CD4-positive, CD25-positive, alpha-beta regulatory T cell (primary cell): ENCODE data around the gene CREBL2. TPM values are rescaled to one million over a fixed set of nuclear protein-coding genes. Genes with fewer than 3 reads are reported as not detected.

Experiments
- ATAC-seq, 2 donors: fragments of 150-1000 bp; cut with Tn5 transposase; one replicate each; pipeline ENCODE4 v1.10.0; 2021; ENCODE audit warnings: low read depth in 2 of 2, moderate number of reproducible peaks in 2 of 2, moderate library complexity in 1 of 2
- DNase-seq, 3 donors: peaks; one replicate each; pipeline versions ENCODE4 v3.0.0 to v3.0.0-alpha.2; 2012 to 2022; ENCODE audit warnings: mixed read lengths in 1 of 3
- H3K27ac ChIP-seq: one replicate; pipeline ENCODE4 v1.7.0; 2013; ENCODE audit warnings: mild to moderate bottlenecking, low read length; ENCODE audit not compliant: insufficient read depth, poor library complexity, severe bottlenecking
- H3K27me3 ChIP-seq: one replicate; pipeline ENCODE4 v1.7.0; 2013; ENCODE audit warnings: low read length; ENCODE audit not compliant: control insufficient read depth, insufficient read depth
- H3K36me3 ChIP-seq: one replicate; pipeline ENCODE4 v1.7.0; 2013; ENCODE audit warnings: mild to moderate bottlenecking, low read length, moderate library complexity; ENCODE audit not compliant: control insufficient read depth, insufficient read depth
- H3K4me1 ChIP-seq: 2 replicates; pipeline ENCODE4 v1.7.0; 2013; ENCODE audit warnings: mild to moderate bottlenecking, low read length; ENCODE audit not compliant: insufficient read depth, control insufficient read depth, poor library complexity, severe bottlenecking
- H3K4me3 ChIP-seq: one replicate; pipeline ENCODE4 v1.7.0; 2013; ENCODE audit warnings: low read depth, mild to moderate bottlenecking, low read length, moderate library complexity
- H3K9me3 ChIP-seq, 2 experiments: 1 replicate in 1 of 2; 2 replicates in 1 of 2; pipeline ENCODE4 v1.7.0; 2013; ENCODE audit warnings: low read length in 2 of 2, mild to moderate bottlenecking in 1 of 2, moderate library complexity in 1 of 2; ENCODE audit not compliant: control insufficient read depth in 2 of 2
- H3K27ac Mint-ChIP-seq, 3 donors: one replicate each; pipeline ENCODE4 v1.8.0; 2020 to 2022; ENCODE audit warnings: mild to moderate bottlenecking in 3 of 3, mixed read lengths in 3 of 3, moderate library complexity in 2 of 3
- H3K27me3 Mint-ChIP-seq: one replicate; pipeline ENCODE4 v1.8.0; 2022; ENCODE audit warnings: mild to moderate bottlenecking, mixed read lengths
- H3K36me3 Mint-ChIP-seq: one replicate; pipeline ENCODE4 v1.8.0; 2020; ENCODE audit warnings: mixed read lengths
- H3K4me1 Mint-ChIP-seq, 4 donors: one replicate each; pipeline ENCODE4 v1.8.0; 2020 to 2022; ENCODE audit warnings: mixed read lengths in 4 of 4, mild to moderate bottlenecking in 1 of 4
- H3K4me3 Mint-ChIP-seq, 4 donors: one replicate each; pipeline ENCODE4 v1.8.0; 2020 to 2022; ENCODE audit warnings: mild to moderate bottlenecking in 4 of 4, mixed read lengths in 4 of 4, moderate library complexity in 3 of 4
- H3K9me3 Mint-ChIP-seq, 7 donors: one replicate each; pipeline ENCODE4 v1.8.0; 2020 to 2022; ENCODE audit warnings: mixed read lengths in 7 of 7, mild to moderate bottlenecking in 3 of 7, moderate library complexity in 2 of 7
- polyA plus RNA-seq, 4 donors: library from polyadenylated mRNA; unstranded; fragments of 300-500 nt; fragmentation: Illumina TruSeq; gene quantifications; one replicate each; pipeline ENCODE4 v1.2.3, GENCODE V29; 2021
- total RNA-seq: library from RNA; stranded (reverse); gene quantifications from one replicate; pipeline ENCODE4 v1.2.3, GENCODE V29; 2022

The CREBL2 gene
- total and polyA plus RNA-seq, 5 donors from 2014 or later: 27.5 to 73.4 (median 66.2) TPM

GRCh38 chr12:12600659-12601058 is 11.0 kb upstream of the CREBL2 start:
- H3K4me1 Mint-ChIP-seq: peaks cover 0 to 6% (median 0%) of the 10 kb centered on the region in 4 donors
- H3K4me1 ChIP-seq: no peaks in the 10 kb centered on the region
- H3K9me3 ChIP-seq: no peaks in the 10 kb centered on the region
- no peak overlapping the region for H3K4me3 ChIP-seq
- H3K27me3 ChIP-seq: peaks cover 3% of the 10 kb centered on the region
- no peaks in the 10 kb centered on the region for H3K36me3 Mint-ChIP-seq
- DNase-seq: no peak
- no peak for ATAC-seq
- H3K27me3 Mint-ChIP-seq: peaks cover 7% of the 10 kb centered on the region
- no peaks in the 10 kb centered on the region for H3K36me3 ChIP-seq
- no peak overlapping the region for H3K27ac ChIP-seq
- no peak overlapping the region for H3K27ac Mint-ChIP-seq
- H3K9me3 Mint-ChIP-seq: no peaks in the 10 kb centered on the region
- no peak overlapping the region for H3K4me3 Mint-ChIP-seq

DNA sequence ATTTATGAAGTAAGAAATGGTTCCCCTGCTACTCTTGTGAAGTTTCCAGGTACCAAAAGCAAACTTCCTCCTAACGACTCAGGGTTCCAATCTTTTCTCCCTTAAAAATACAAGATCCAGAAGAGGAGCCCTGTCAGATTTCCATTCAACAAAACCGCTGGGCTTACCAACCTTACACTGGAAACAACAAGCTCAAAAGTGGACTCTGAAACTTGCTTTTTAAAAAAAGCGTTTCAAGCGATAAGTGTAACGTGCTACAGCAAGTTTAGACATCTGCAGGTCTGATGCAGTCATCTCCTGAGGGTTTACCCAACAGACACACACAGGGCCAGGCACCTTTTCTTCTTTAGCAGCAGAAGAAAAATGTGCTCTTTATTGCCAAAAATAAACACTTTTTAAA is 6.9 kb upstream of the CREBL2 start:
- peaks cover 10% of the 10 kb centered on the region for H3K27me3 Mint-ChIP-seq
- no peaks in the 10 kb centered on the region for H3K36me3 Mint-ChIP-seq
- no peak overlapping the region for H3K4me3 ChIP-seq
- H3K4me1 ChIP-seq: peaks cover 4% of the 10 kb centered on the region
- no peak overlapping the region for H3K27ac ChIP-seq
- ATAC-seq (no peak), DNase-seq (no peak)
- no peaks in the 10 kb centered on the region for H3K9me3 ChIP-seq
- peaks cover 3% of the 10 kb centered on the region for H3K27me3 ChIP-seq
- H3K9me3 Mint-ChIP-seq: peaks cover 0 to 3% (median 0%) of the 10 kb centered on the region in 7 donors
- H3K27ac Mint-ChIP-seq: no peak overlapping the region
- no peak overlapping the region for H3K4me3 Mint-ChIP-seq
- no peaks in the 10 kb centered on the region for H3K36me3 ChIP-seq
- peaks cover 14 to 21% (median 16%) of the 10 kb centered on the region in 4 donors for H3K4me1 Mint-ChIP-seq

GRCh38 chr12:12606781-12607589 is 4.7 kb upstream of the CREBL2 start:
- Mint-ChIP-seq H3K4me1 (peaks cover 18 to 36% (median 29%) of the 10 kb centered on the region in 4 donors), H3K27ac (peak overlapping the region; percentile 72 to 91 (median 74)), H3K9me3 (peaks cover 0 to 3% (median 0%) of the 10 kb centered on the region in 7 donors), H3K27me3 (peaks cover 10% of the 10 kb centered on the region), H3K36me3 (no peaks in the 10 kb centered on the region), H3K4me3 (peak overlapping the region in 2 of 4 donors; percentile 12 to 32)
- H3K9me3 ChIP-seq: no peaks in the 10 kb centered on the region
- H3K4me3 ChIP-seq: peak overlapping the region; percentile 49
- H3K27ac ChIP-seq: no peak overlapping the region
- ATAC-seq (peak in 1 of 2 donors; percentile 20), DNase-seq (peak in 1 of 3 donors; percentile 60)
- H3K27me3 ChIP-seq: no peaks in the 10 kb centered on the region
- peaks cover 12% of the 10 kb centered on the region for H3K4me1 ChIP-seq
- H3K36me3 ChIP-seq: no peaks in the 10 kb centered on the region

DNA sequence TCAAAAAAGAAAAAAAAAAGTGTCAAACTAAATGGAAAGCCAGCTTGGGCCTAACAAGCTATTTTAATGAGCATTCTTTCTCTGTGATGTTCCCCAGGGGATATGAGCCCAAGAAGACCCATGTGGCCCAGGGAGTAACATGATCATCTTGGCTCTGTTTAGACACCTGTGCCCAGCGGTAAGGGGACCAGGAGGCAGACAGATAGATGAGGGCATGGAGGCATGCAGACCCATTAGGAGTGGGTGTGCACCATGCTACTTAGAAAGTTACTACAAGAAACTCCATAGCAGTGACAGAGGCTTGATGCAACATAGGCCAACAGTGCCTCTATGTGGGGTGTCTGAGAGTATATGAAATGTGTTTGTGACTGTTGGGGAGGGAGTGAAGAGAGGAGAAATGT is 3.1 kb upstream of the CREBL2 start:
- ATAC-seq (no peak), DNase-seq (peak in 1 of 3 donors; percentile 47)
- H3K27ac ChIP-seq: no peak overlapping the region
- no peak overlapping the region for H3K4me3 ChIP-seq
- Mint-ChIP-seq H3K27me3 (peaks cover 10% of the 10 kb centered on the region), H3K4me3 (peak overlapping the region; percentile 3 to 92 (median 23)), H3K27ac (peak overlapping the region; percentile 11 to 73 (median 65)), H3K4me1 (peaks cover 26 to 51% (median 40%) of the 10 kb centered on the region in 4 donors), H3K36me3 (peaks cover 1% of the 10 kb centered on the region), H3K9me3 (peaks cover 0 to 3% (median 0%) of the 10 kb centered on the region in 7 donors)
- H3K4me1 ChIP-seq: peaks cover 27% of the 10 kb centered on the region
- no peaks in the 10 kb centered on the region for H3K36me3 ChIP-seq
- H3K9me3 ChIP-seq: no peaks in the 10 kb centered on the region
- H3K27me3 ChIP-seq: no peaks in the 10 kb centered on the region

DNA sequence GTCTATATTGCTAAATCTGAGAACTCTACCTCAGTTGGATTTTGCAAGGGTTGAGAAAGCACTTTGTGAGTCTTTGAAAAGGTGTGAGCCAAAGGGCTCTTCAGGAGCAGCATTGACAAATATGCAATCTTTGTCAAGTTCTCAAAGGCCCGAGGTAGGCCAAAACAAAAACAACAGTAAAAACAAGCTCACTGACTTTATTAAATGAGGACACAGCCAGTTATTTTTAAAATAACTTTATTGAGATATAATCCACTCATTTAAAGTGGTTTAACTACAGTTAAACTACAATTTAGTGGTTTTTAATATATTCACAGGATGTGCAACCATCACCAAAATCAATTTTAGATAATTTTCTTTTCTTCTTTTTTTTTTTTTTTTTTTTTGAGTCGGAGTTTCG is 2.0 kb upstream of the CREBL2 start:
- ATAC-seq (no peak), DNase-seq (no peak)
- Mint-ChIP-seq H3K9me3 (peaks cover 0 to 3% (median 0%) of the 10 kb centered on the region in 7 donors), H3K27ac (no peak overlapping the region), H3K27me3 (peaks cover 10% of the 10 kb centered on the region), H3K36me3 (peaks cover 7% of the 10 kb centered on the region), H3K4me1 (peaks cover 31 to 61% (median 46%) of the 10 kb centered on the region in 4 donors), H3K4me3 (peak overlapping the region in 1 of 4 donors; percentile 92)
- no peak overlapping the region for H3K4me3 ChIP-seq
- H3K27ac ChIP-seq: no peak overlapping the region
- no peaks in the 10 kb centered on the region for H3K9me3 ChIP-seq
- H3K36me3 ChIP-seq: no peaks in the 10 kb centered on the region
- peaks cover 38% of the 10 kb centered on the region for H3K4me1 ChIP-seq
- H3K27me3 ChIP-seq: no peaks in the 10 kb centered on the region

- no peaks in the 10 kb centered on the region for H3K27me3 ChIP-seq
- H3K36me3 Mint-ChIP-seq: peaks cover 8% of the 10 kb centered on the region
- ATAC-seq (no peak), DNase-seq (no peak)
- H3K9me3 ChIP-seq: no peaks in the 10 kb centered on the region
- peak overlapping the region; percentile 94 for H3K27ac ChIP-seq
- H3K4me1 Mint-ChIP-seq: peaks cover 31 to 72% (median 46%) of the 10 kb centered on the region in 4 donors
- peak overlapping the region; percentile 97 for H3K4me3 ChIP-seq
- peaks cover 43% of the 10 kb centered on the region for H3K4me1 ChIP-seq
- H3K36me3 ChIP-seq: no peaks in the 10 kb centered on the region
- H3K4me3 Mint-ChIP-seq: peak overlapping the region; percentile 93 to 99 (median 96)
- peaks cover 4% of the 10 kb centered on the region for H3K27me3 Mint-ChIP-seq
- peak overlapping the region; percentile 97 to 100 (median 97) for H3K27ac Mint-ChIP-seq
- H3K9me3 Mint-ChIP-seq: peaks cover 0 to 3% (median 0%) of the 10 kb centered on the region in 7 donors
These were observed 965 bp upstream of the CREBL2 start for GRCh38 chr12:12610711-12611110.

DNA sequence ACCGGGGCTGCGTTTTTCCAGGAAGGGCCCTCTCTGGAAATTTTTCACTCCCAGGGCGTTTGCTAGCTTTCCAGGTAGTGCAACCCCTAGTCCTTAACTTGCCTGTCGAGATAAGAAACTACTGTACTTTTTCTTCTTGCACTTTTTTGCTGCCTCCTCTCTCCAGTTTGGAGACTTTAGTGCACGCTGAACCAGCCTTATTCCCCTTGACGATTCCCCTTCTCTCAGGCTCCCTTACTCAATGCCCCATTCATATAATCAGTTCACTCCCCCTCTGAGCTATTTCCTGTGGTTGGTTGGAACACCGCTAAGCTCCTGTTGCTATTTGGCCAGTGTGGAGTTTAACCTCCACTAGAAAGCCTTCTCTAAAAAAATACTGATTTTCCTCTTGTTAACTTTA is 682 bp downstream of the CREBL2 start:
- DNase-seq: peak in 2 of 3 donors; percentile 6 to 53
- Histone ChIP-seq H3K36me3 (no peaks in the 10 kb centered on the region), H3K4me1 (peaks cover 56% of the 10 kb centered on the region), H3K27ac (peak overlapping the region; percentile 94), H3K27me3 (no peaks in the 10 kb centered on the region), H3K9me3 (no peaks in the 10 kb centered on the region), H3K4me3 (peak overlapping the region; percentile 97)
- H3K4me3 Mint-ChIP-seq: peak overlapping the region; percentile 93 to 99 (median 96)
- H3K4me1 Mint-ChIP-seq: peaks cover 33 to 75% (median 52%) of the 10 kb centered on the region in 4 donors
- H3K27ac Mint-ChIP-seq: peak overlapping the region; percentile 97 to 100 (median 97)
- ATAC-seq: peak in 1 of 2 donors; percentile 12
- H3K36me3 Mint-ChIP-seq: peaks cover 13% of the 10 kb centered on the region
- H3K27me3 Mint-ChIP-seq: no peaks in the 10 kb centered on the region
- H3K9me3 Mint-ChIP-seq: peaks cover 0 to 3% (median 0%) of the 10 kb centered on the region in 7 donors
